ENCODE data around the gene RPS6KL1.

Gene RPS6KL1

DNA sequence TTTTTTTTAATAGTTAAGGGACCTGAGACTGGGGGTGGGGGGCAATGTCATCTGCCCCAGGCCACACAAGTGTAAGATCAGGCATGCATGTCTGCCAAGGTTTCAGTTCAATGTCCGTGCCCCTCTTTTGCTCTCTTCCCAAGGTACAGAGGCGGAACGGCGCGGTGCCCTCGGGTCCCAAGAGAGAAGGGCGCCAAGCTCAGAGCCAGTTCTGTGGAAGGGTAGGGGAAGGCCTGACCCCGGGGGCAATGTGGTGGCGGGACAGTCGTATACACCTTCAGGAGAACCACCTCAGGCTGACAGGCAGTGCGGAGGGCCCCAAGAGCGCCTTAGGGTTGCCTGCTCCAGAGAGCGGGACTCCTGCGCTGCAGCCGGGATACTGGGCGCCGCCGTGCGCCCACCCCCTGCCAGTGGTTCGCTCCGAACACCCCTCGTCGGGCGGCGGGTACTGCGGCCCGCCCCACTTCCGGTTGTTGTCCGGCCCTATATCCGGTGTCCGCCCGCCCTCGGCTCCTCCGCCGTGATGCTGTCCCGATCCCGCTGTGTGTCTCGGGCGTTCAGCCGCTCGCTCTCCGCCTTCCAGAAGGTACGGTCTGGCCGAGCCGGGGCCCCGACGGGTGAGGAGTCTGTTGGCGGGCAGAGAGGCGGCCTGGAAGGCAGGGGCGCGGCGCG lies 41.5 kb downstream of the RPS6KL1 start, which contains the start of gene DLST:
DLST (plus strand) TSS at position 486 of the 672 bp plus-strand sequence; CDS start at position 524, 38 bp downstream.
- Histone ChIP-seq H3F3A (ENCODE audit: low read depth) (no peaks in the 10 kb centered on the region), H3K4me1 (ENCODE audit: insufficient read depth, low read length, poor library complexity, severe bottlenecking) (peaks cover 50% of the 10 kb centered on the region), H3K9me3 (ENCODE audit: insufficient read depth, low read depth, low read length) (no peaks in the 10 kb centered on the region), H3K4me2 (ENCODE audit: low read depth, low read length, poor library complexity, severe bottlenecking) (peak within 1 kb of the TSS; percentile 78), H3K36me3 (ENCODE audit: insufficient read depth, low read length) (0 out of 2 replicates have a peak, but pooled peaks cover 7% of the 10 kb centered on the region), H3K79me2 (ENCODE audit: insufficient read depth, low read length) (peaks cover 53% of the 10 kb centered on the region), H3K27me3 (ENCODE audit: insufficient read depth, low read length, poor library complexity, severe bottlenecking) (no peaks in the 10 kb centered on the region), H4K20me1 (ENCODE audit: insufficient read depth, low read length, poor library complexity, severe bottlenecking) (peaks cover 44% of the 10 kb centered on the region), H3K4me3 (ENCODE audit: low read length, poor library complexity, severe bottlenecking) (peak within 1 kb of the TSS; percentile 97), H3K9ac (ENCODE audit: low read depth, low read length, poor library complexity, severe bottlenecking) (peak within 1 kb of the TSS; percentile 88), H2AFZ (ENCODE audit: low read length) (peak within 1 kb of the TSS; percentile 98), H3K9me2 (replicated peaks; ENCODE audit: low read depth, low read length) (no peaks in the 10 kb centered on the region)
- TF ChIP-seq, protein P1, sequence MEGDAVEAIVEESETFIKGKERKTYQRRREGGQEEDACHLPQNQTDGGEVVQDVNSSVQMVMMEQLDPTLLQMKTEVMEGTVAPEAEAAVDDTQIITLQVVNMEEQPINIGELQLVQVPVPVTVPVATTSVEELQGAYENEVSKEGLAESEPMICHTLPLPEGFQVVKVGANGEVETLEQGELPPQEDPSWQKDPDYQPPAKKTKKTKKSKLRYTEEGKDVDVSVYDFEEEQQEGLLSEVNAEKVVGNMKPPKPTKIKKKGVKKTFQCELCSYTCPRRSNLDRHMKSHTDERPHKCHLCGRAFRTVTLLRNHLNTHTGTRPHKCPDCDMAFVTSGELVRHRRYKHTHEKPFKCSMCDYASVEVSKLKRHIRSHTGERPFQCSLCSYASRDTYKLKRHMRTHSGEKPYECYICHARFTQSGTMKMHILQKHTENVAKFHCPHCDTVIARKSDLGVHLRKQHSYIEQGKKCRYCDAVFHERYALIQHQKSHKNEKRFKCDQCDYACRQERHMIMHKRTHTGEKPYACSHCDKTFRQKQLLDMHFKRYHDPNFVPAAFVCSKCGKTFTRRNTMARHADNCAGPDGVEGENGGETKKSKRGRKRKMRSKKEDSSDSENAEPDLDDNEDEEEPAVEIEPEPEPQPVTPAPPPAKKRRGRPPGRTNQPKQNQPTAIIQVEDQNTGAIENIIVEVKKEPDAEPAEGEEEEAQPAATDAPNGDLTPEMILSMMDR (conservative IDR thresholded peaks at IDR 0.05; ENCODE audit: low read length), result no peak

DNA sequence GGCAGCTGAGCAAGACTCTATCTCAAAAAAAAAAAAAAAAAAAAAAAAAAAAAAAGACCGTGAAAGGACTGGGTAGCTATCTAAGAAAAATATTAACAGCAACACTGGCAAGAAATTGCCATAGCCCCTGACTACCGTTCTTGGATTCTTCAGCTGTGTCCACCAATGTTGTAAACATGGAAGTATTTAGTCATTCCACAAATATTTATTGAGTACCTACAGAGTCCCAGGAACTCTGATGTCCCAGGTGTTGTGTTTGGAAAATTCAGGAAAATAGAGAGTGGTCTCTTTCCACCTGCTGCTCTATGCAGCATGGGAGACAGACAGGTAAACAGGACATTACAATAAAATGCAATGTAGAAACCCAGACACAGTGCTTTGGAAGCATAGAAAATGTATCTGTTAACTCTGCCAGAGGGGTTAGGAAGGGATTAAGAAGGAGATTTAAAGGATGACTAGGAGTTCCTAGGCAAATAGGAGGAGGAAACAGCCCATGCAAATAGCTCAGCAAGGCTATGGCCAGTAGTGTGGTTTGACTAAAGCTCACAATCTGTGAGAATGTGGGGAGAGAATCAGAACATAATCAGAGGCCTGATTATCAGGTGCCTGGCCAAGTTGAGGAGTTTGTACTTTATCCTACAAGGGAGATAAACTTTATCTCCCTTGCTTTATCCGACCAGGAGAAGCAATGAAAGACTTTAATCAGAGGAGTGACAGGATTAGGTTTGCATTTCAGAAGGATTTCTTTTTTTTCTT lies 43.5 kb downstream of the RPS6KL1 start:
- Histone ChIP-seq H3K36me3 (ENCODE audit: insufficient read depth, low read length) (no peaks in the 10 kb centered on the region), H3K9me3 (ENCODE audit: insufficient read depth, low read depth, low read length) (no peaks in the 10 kb centered on the region), H3K4me1 (ENCODE audit: insufficient read depth, low read length, poor library complexity, severe bottlenecking) (peaks cover 44% of the 10 kb centered on the region), H3K4me3 (ENCODE audit: low read length, poor library complexity, severe bottlenecking) (no peak overlapping the region), H2AFZ (ENCODE audit: low read length) (no peak overlapping the region; the same call in 1 of the 2 replicates), H3K27me3 (ENCODE audit: insufficient read depth, low read length, poor library complexity, severe bottlenecking) (no peaks in the 10 kb centered on the region), H3K4me2 (ENCODE audit: low read depth, low read length, poor library complexity, severe bottlenecking) (no peak overlapping the region), H3K79me2 (ENCODE audit: insufficient read depth, low read length) (peaks cover 34% of the 10 kb centered on the region), H3K9me2 (replicated peaks; ENCODE audit: low read depth, low read length) (no peaks in the 10 kb centered on the region), H3F3A (ENCODE audit: low read depth) (no peaks in the 10 kb centered on the region), H4K20me1 (ENCODE audit: insufficient read depth, low read length, poor library complexity, severe bottlenecking) (peaks cover 27% of the 10 kb centered on the region), H3K9ac (ENCODE audit: low read depth, low read length, poor library complexity, severe bottlenecking) (no peak overlapping the region)
- TF ChIP-seq, protein P1 (conservative IDR thresholded peaks at IDR 0.05; ENCODE audit: low read length), result no peak
- no peak for TF ChIP-seq EZH2phosphoT487 (IDR thresholded peaks at IDR 0.05; ENCODE audit: borderline replicate concordance)

DNA sequence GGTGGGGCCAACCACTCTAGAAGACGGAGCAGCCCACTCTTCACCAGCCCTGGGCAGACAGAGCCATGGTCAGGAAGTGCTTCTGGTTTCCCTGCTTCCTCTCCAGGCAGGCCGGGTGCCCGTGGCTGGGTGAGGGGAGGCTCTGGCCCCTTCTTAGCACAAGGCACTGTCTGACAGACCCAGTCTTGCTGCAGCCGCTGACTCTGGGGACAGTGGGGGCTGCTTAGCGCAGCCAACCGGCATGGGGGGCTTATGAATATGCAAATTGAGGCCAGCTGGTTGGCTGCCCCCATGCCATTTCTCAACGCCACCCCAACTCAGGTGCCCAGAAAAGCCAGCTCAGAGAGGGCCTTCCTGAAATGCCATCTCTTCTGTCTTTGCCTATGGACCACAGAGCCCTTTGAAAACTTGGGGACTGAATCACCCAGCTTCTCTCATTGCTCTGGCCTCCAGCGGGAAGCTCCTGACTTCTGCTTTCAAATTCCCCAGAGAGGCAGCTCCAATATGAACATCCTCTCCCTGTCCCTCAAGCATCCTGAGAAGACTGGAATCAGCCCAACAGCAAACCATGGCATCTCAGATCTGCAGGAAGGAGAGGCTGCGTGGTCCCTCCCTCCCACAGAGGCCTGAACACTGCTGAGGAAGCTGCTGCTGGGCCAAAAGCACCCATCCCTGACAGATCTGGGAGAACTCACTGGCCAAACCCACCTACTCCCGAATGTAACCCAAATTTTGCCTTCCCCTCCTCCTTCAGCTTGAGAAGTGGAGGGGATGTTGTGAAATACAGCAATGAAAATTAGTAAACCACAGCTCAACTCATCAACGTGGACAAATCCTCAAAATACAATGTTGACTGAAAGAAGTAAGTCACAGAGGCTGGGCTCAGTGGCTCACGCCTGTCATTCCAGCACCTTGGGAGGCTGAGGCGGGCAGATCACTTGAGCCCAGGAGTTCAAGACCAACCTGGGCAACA lies 46.8 kb downstream of the RPS6KL1 start, which contains the start of gene PROX2:
PROX2 (minus strand) TSS at position 205 of the 973 bp plus-strand sequence. CDS start 12,311 bp downstream, outside the sequence.
- peak within 1 kb of the TSS; percentile 63 for H3K9ac ChIP-seq (ENCODE audit: low read depth, low read length, poor library complexity, severe bottlenecking)
- peak within 1 kb of the TSS; percentile 65 for H3K4me3 ChIP-seq (ENCODE audit: low read length, poor library complexity, severe bottlenecking)
- H3K27me3 ChIP-seq (ENCODE audit: insufficient read depth, low read length, poor library complexity, severe bottlenecking), result no peaks in the 10 kb centered on the region
- no peaks in the 10 kb centered on the region for H3F3A ChIP-seq (ENCODE audit: low read depth)
- TF ChIP-seq EZH2phosphoT487 (IDR thresholded peaks at IDR 0.05; ENCODE audit: borderline replicate concordance), result no peak
- TF ChIP-seq, protein P1 (conservative IDR thresholded peaks at IDR 0.05; ENCODE audit: low read length), result no peak
- H2AFZ ChIP-seq (ENCODE audit: low read length), result peak within 1 kb of the TSS; percentile 69
- H3K9me2 ChIP-seq (replicated peaks; ENCODE audit: low read depth, low read length), result no peaks in the 10 kb centered on the region
- no peaks in the 10 kb centered on the region for H4K20me1 ChIP-seq (ENCODE audit: insufficient read depth, low read length, poor library complexity, severe bottlenecking)
- H3K79me2 ChIP-seq (ENCODE audit: insufficient read depth, low read length), result peaks cover under 1% of the 10 kb centered on the region; the same call in 1 of the 2 replicates
- H3K4me1 ChIP-seq (ENCODE audit: insufficient read depth, low read length, poor library complexity, severe bottlenecking), result peaks cover 22% of the 10 kb centered on the region
- H3K9me3 ChIP-seq (ENCODE audit: insufficient read depth, low read depth, low read length), result no peaks in the 10 kb centered on the region
- H3K36me3 ChIP-seq (ENCODE audit: insufficient read depth, low read length), result no peaks in the 10 kb centered on the region
- peak within 1 kb of the TSS; percentile 66 for H3K4me2 ChIP-seq (ENCODE audit: low read depth, low read length, poor library complexity, severe bottlenecking)

Measured in Loucy (cell line).